Gastroesophageal sphincter (tissue), 3 donors: ENCODE results near the gene RAB28.

Source experiments
- EP300 ChIP-seq: sonication (generic); formaldehyde crosslinking; IDR thresholded peaks from one replicate; pipeline ENCODE4 v1.6.1; 2017; ENCODE audit warnings: antibody characterized with exemption, mild to moderate bottlenecking
- POLR2AphosphoS5 ChIP-seq: sonication (generic); formaldehyde crosslinking; IDR thresholded peaks from one replicate; pipeline ENCODE4 v1.6.1; 2017; ENCODE audit warnings: antibody characterized with exemption
- TF ChIP-seq, protein P1 (sequence below), 4 experiments: fragments of 200-600 bp in 2 of 4; fragments of 450-650 bp in 2 of 4; sonication (generic) in 1 of 4; IDR thresholded peaks; one replicate each; pipeline ENCODE4 v1.5.1; 2017 to 2019; ENCODE audit warnings: antibody characterized with exemption in 4 of 4, mild to moderate bottlenecking in 2 of 4, moderate library complexity in 2 of 4

DNA sequence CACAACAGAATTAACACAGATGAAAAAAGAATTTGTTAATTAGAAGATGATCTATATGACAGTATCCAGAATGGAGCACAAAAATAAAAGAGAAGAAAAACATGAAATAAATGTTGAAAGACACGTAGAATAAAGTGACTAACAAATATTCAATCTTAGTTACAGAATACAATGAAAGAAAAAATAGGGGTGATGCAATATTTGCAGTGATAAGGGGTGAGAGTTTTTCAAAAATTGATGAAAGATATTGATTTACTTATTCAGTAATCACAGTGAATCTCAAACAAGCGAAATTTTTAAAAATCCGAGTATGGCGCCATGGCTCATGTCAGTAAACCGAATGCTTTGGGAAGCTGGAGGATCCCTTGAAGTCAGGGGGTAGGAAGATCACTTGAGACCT, 20.2 kb upstream of the RAB28 start:
- TF ChIP-seq, protein P1, sequence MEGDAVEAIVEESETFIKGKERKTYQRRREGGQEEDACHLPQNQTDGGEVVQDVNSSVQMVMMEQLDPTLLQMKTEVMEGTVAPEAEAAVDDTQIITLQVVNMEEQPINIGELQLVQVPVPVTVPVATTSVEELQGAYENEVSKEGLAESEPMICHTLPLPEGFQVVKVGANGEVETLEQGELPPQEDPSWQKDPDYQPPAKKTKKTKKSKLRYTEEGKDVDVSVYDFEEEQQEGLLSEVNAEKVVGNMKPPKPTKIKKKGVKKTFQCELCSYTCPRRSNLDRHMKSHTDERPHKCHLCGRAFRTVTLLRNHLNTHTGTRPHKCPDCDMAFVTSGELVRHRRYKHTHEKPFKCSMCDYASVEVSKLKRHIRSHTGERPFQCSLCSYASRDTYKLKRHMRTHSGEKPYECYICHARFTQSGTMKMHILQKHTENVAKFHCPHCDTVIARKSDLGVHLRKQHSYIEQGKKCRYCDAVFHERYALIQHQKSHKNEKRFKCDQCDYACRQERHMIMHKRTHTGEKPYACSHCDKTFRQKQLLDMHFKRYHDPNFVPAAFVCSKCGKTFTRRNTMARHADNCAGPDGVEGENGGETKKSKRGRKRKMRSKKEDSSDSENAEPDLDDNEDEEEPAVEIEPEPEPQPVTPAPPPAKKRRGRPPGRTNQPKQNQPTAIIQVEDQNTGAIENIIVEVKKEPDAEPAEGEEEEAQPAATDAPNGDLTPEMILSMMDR (IDR thresholded peaks at IDR 0.05) = no peak
- TF ChIP-seq POLR2AphosphoS5 (no peak), EP300 (no peak)
